ENCODE data around the gene GPC6. TPM values are rescaled to one million over a fixed set of nuclear protein-coding genes. Genes with fewer than 3 reads are reported as not detected.

Gene GPC6
- total RNA-seq, 1 donor from 2014 or later = not detected

GRCh38 chr13:93655154-93655553 is 428.5 kb downstream of the GPC6 start:
- no peak for DNase-seq
- H3K4me3 Mint-ChIP-seq = no peak overlapping the region
- H3K9me3 Mint-ChIP-seq = no peaks in the 10 kb centered on the region
- no peaks in the 10 kb centered on the region for H3K4me1 Mint-ChIP-seq
- intact Hi-C loops (cut with micrococcal nuclease) = no loop called here
- no peaks in the 10 kb centered on the region for H3K36me3 Mint-ChIP-seq (ENCODE audit: low read depth)
- H3K27me3 Mint-ChIP-seq = no peaks in the 10 kb centered on the region
- H3K27ac Mint-ChIP-seq = no peak overlapping the region

- intact Hi-C loops (cut with micrococcal nuclease) = no loop called here
- Mint-ChIP-seq H3K4me3 (no peak overlapping the region), H3K27me3 (no peaks in the 10 kb centered on the region), H3K36me3 (ENCODE audit: low read depth) (no peaks in the 10 kb centered on the region), H3K4me1 (no peaks in the 10 kb centered on the region), H3K27ac (no peak overlapping the region), H3K9me3 (no peaks in the 10 kb centered on the region)
- no peak for DNase-seq
Observed at GRCh38 chr13:93660391-93661063, 433.9 kb downstream of the GPC6 start.

GRCh38 chr13:93670866-93671265 is 444.3 kb downstream of the GPC6 start:
- no peak overlapping the region for H3K4me3 Mint-ChIP-seq
- H3K36me3 Mint-ChIP-seq (ENCODE audit: low read depth) = no peaks in the 10 kb centered on the region
- H3K27me3 Mint-ChIP-seq = no peaks in the 10 kb centered on the region
- intact Hi-C loops (cut with micrococcal nuclease) = no loop called here
- no peak overlapping the region for H3K27ac Mint-ChIP-seq
- no peaks in the 10 kb centered on the region for H3K4me1 Mint-ChIP-seq
- no peaks in the 10 kb centered on the region for H3K9me3 Mint-ChIP-seq
- DNase-seq = no peak

GRCh38 chr13:93672996-93673395 is 446.4 kb downstream of the GPC6 start:
- intact Hi-C loops (cut with micrococcal nuclease) = no loop called here
- no peak for DNase-seq

GRCh38 chr13:93673885-93674284 is 447.3 kb downstream of the GPC6 start:
- H3K27me3 Mint-ChIP-seq = no peaks in the 10 kb centered on the region
- no peak for DNase-seq
- intact Hi-C loops (cut with micrococcal nuclease) = no loop called here
- no peak overlapping the region for H3K27ac Mint-ChIP-seq
- H3K4me3 Mint-ChIP-seq = no peak overlapping the region
- no peaks in the 10 kb centered on the region for H3K36me3 Mint-ChIP-seq (ENCODE audit: low read depth)
- no peaks in the 10 kb centered on the region for H3K4me1 Mint-ChIP-seq
- no peaks in the 10 kb centered on the region for H3K9me3 Mint-ChIP-seq

More at GRCh38 chr13:93672996-93673395, 446.4 kb downstream of the GPC6 start:
- Mint-ChIP-seq H3K27ac (no peak overlapping the region), H3K27me3 (no peaks in the 10 kb centered on the region), H3K36me3 (ENCODE audit: low read depth) (no peaks in the 10 kb centered on the region), H3K9me3 (no peaks in the 10 kb centered on the region), H3K4me3 (no peak overlapping the region), H3K4me1 (no peaks in the 10 kb centered on the region)

GRCh38 chr13:93674337-93674755 is 447.7 kb downstream of the GPC6 start:
- Mint-ChIP-seq H3K27ac (no peak overlapping the region), H3K27me3 (no peaks in the 10 kb centered on the region), H3K36me3 (ENCODE audit: low read depth) (no peaks in the 10 kb centered on the region), H3K4me1 (no peaks in the 10 kb centered on the region), H3K9me3 (no peaks in the 10 kb centered on the region), H3K4me3 (no peak overlapping the region)
- intact Hi-C loops (cut with micrococcal nuclease) = no loop called here
- DNase-seq = no peak

GRCh38 chr13:93680329-93680728 is 453.7 kb downstream of the GPC6 start:
- Mint-ChIP-seq H3K4me3 (no peak overlapping the region), H3K36me3 (ENCODE audit: low read depth) (no peaks in the 10 kb centered on the region), H3K27me3 (no peaks in the 10 kb centered on the region), H3K27ac (no peak overlapping the region), H3K9me3 (no peaks in the 10 kb centered on the region), H3K4me1 (no peaks in the 10 kb centered on the region)
- intact Hi-C loops (cut with micrococcal nuclease) = no loop called here
- DNase-seq = no peak

GRCh38 chr13:93685900-93686299 is 459.3 kb downstream of the GPC6 start:
- Mint-ChIP-seq H3K27ac (no peak overlapping the region), H3K4me1 (no peaks in the 10 kb centered on the region), H3K36me3 (ENCODE audit: low read depth) (no peaks in the 10 kb centered on the region), H3K27me3 (no peaks in the 10 kb centered on the region), H3K9me3 (no peaks in the 10 kb centered on the region), H3K4me3 (no peak overlapping the region)
- DNase-seq = no peak
- intact Hi-C loops (cut with micrococcal nuclease) = no loop called here

- H3K9me3 Mint-ChIP-seq = no peaks in the 10 kb centered on the region
- DNase-seq = no peak
- no peaks in the 10 kb centered on the region for H3K27me3 Mint-ChIP-seq
- no peak overlapping the region for H3K27ac Mint-ChIP-seq
- no peaks in the 10 kb centered on the region for H3K4me1 Mint-ChIP-seq
- intact Hi-C loops (cut with micrococcal nuclease) = no loop called here
- H3K36me3 Mint-ChIP-seq (ENCODE audit: low read depth) = no peaks in the 10 kb centered on the region
- H3K4me3 Mint-ChIP-seq = no peak overlapping the region
Observed at GRCh38 chr13:93686399-93686798, 459.8 kb downstream of the GPC6 start.

- Mint-ChIP-seq H3K27ac (no peak overlapping the region), H3K36me3 (ENCODE audit: low read depth) (no peaks in the 10 kb centered on the region), H3K4me1 (no peaks in the 10 kb centered on the region), H3K4me3 (no peak overlapping the region), H3K9me3 (no peaks in the 10 kb centered on the region), H3K27me3 (no peaks in the 10 kb centered on the region)
- intact Hi-C loops (cut with micrococcal nuclease) = no loop called here
- DNase-seq = no peak
Observed at GRCh38 chr13:93687261-93687660, 460.7 kb downstream of the GPC6 start.

- intact Hi-C loops (cut with micrococcal nuclease) = no loop called here
- no peak overlapping the region for H3K27ac Mint-ChIP-seq
- H3K27me3 Mint-ChIP-seq = no peaks in the 10 kb centered on the region
- DNase-seq = no peak
- no peak overlapping the region for H3K4me3 Mint-ChIP-seq
- H3K9me3 Mint-ChIP-seq = no peaks in the 10 kb centered on the region
- no peaks in the 10 kb centered on the region for H3K36me3 Mint-ChIP-seq (ENCODE audit: low read depth)
- H3K4me1 Mint-ChIP-seq = no peaks in the 10 kb centered on the region
Observed at GRCh38 chr13:93689333-93689732, 462.7 kb downstream of the GPC6 start.

GRCh38 chr13:93690139-93690538 is 463.5 kb downstream of the GPC6 start:
- H3K4me1 Mint-ChIP-seq = no peaks in the 10 kb centered on the region
- intact Hi-C loops (cut with micrococcal nuclease) = no loop called here
- DNase-seq = no peak
- no peaks in the 10 kb centered on the region for H3K9me3 Mint-ChIP-seq
- no peak overlapping the region for H3K27ac Mint-ChIP-seq
- no peak overlapping the region for H3K4me3 Mint-ChIP-seq
- H3K27me3 Mint-ChIP-seq = no peaks in the 10 kb centered on the region
- H3K36me3 Mint-ChIP-seq (ENCODE audit: low read depth) = no peaks in the 10 kb centered on the region

- no peaks in the 10 kb centered on the region for H3K4me1 Mint-ChIP-seq
- H3K27me3 Mint-ChIP-seq = no peaks in the 10 kb centered on the region
- intact Hi-C loops (cut with micrococcal nuclease) = no loop called here
- no peaks in the 10 kb centered on the region for H3K9me3 Mint-ChIP-seq
- no peak overlapping the region for H3K27ac Mint-ChIP-seq
- H3K4me3 Mint-ChIP-seq = no peak overlapping the region
- H3K36me3 Mint-ChIP-seq (ENCODE audit: low read depth) = no peaks in the 10 kb centered on the region
- DNase-seq = no peak
Observed at GRCh38 chr13:93698016-93698613, 471.5 kb downstream of the GPC6 start.

- Mint-ChIP-seq H3K4me3 (no peak overlapping the region), H3K27ac (no peak overlapping the region), H3K36me3 (ENCODE audit: low read depth) (no peaks in the 10 kb centered on the region), H3K9me3 (no peaks in the 10 kb centered on the region), H3K27me3 (no peaks in the 10 kb centered on the region), H3K4me1 (no peaks in the 10 kb centered on the region)
- no peak for DNase-seq
- intact Hi-C loops (cut with micrococcal nuclease) = no loop called here
Observed at GRCh38 chr13:93700115-93700514, 473.5 kb downstream of the GPC6 start.

All from activated CD4-positive, alpha-beta T cell treated with anti-CD3 and anti-CD28 coated beads, Interleukin-2, amount 10 ng/mL, durations not matched to agents 24 days and 14 days (primary cell).